Suprapubic skin (tissue), 4 donors: ENCODE results near the gene LRP2BP. TPM values are rescaled to one million over a fixed set of nuclear protein-coding genes. Genes with fewer than 3 reads are reported as not detected.
A peak's percentile ranks its signal among the peaks of the same experiment; 100 is the strongest.

Experiments used
- DNase-seq, 2 donors: peaks; one replicate each; pipeline ENCODE4 v3.0.0-alpha.2; 2019; ENCODE audit warnings: low spot score in 2 of 2
- H3K27ac ChIP-seq: fragments of 200-600 bp; sonication (generic); one replicate; pipeline ENCODE4 v1.5.1; 2019
- H3K27me3 ChIP-seq: fragments of 200-600 bp; sonication (generic); one replicate; pipeline ENCODE4 v1.5.1; 2019
- H3K36me3 ChIP-seq: fragments of 200-600 bp; sonication (generic); one replicate; pipeline ENCODE4 v1.5.1; 2019
- H3K4me1 ChIP-seq: fragments of 200-600 bp; sonication (generic); one replicate; pipeline ENCODE4 v1.5.1; 2019
- H3K4me3 ChIP-seq: fragments of 200-600 bp; sonication (generic); one replicate; pipeline ENCODE4 v1.5.1; 2019; ENCODE audit warnings: mild to moderate bottlenecking
- H3K9me3 ChIP-seq: fragments of 200-600 bp; sonication (generic); one replicate; pipeline ENCODE4 v1.5.1; 2019
- EP300 ChIP-seq: sonication (generic); formaldehyde crosslinking; IDR thresholded peaks from one replicate; pipeline ENCODE4 v1.6.1; 2017; ENCODE audit warnings: antibody characterized with exemption
- POLR2A ChIP-seq, 2 donors: fragments of 450-650 bp; IDR thresholded peaks; one replicate each; pipeline ENCODE4 v1.6.1; 2017; ENCODE audit warnings: antibody characterized with exemption in 2 of 2, mild to moderate bottlenecking in 2 of 2, moderate library complexity in 2 of 2
- POLR2AphosphoS5 ChIP-seq, 3 donors: sonication (generic); formaldehyde crosslinking; IDR thresholded peaks; one replicate each; pipeline ENCODE4 v1.6.1; 2017; ENCODE audit warnings: antibody characterized with exemption in 3 of 3
- WGBS: methylation state at CpG from one replicate; pipeline ENCODE4 v1.1.5; 2018; 5-methylcytosine and 5-hydroxymethylcytosine counted together
- total RNA-seq, 4 donors: library from RNA; depleted of rRNA; stranded (reverse); fragments of >200 nt; gene quantifications; one replicate each; pipeline ENCODE4 v1.1.0, GENCODE V29; 2016
- TF ChIP-seq, protein P1 (sequence below), 2 donors: fragments of 200-600 bp in 1 of 2; fragments of 450-650 bp in 1 of 2; sonication (generic) in 1 of 2; IDR thresholded peaks; one replicate each; pipeline ENCODE4 v1.5.1; 2016 to 2019; ENCODE audit warnings: antibody characterized with exemption in 2 of 2, mild to moderate bottlenecking in 1 of 2, moderate library complexity in 1 of 2

LRP2BP gene
- total RNA-seq, 4 donors from 2014 or later = 0.60 to 3.1 (median 1.3) TPM

- Histone ChIP-seq H3K27ac (peak overlapping the region; percentile 99), H3K4me3 (peak overlapping the region; percentile 87), H3K27me3 (no peaks in the 10 kb centered on the region), H3K36me3 (peaks cover 10% of the 10 kb centered on the region), H3K9me3 (no peaks in the 10 kb centered on the region), H3K4me1 (peaks cover 43% of the 10 kb centered on the region)
- under 1% methylated on average over 37 of the region's 98 CpGs for WGBS
- DNase-seq = peak; percentile 97 to 98
- TF ChIP-seq EP300 (no peak), POLR2A (IDR thresholded peaks at IDR 0.05) (peak; percentile 29 to 64), POLR2AphosphoS5 (IDR thresholded peaks at IDR 0.05) (peak in 2 of 3 donors; percentile 40 to 87)
- TF ChIP-seq, protein P1, sequence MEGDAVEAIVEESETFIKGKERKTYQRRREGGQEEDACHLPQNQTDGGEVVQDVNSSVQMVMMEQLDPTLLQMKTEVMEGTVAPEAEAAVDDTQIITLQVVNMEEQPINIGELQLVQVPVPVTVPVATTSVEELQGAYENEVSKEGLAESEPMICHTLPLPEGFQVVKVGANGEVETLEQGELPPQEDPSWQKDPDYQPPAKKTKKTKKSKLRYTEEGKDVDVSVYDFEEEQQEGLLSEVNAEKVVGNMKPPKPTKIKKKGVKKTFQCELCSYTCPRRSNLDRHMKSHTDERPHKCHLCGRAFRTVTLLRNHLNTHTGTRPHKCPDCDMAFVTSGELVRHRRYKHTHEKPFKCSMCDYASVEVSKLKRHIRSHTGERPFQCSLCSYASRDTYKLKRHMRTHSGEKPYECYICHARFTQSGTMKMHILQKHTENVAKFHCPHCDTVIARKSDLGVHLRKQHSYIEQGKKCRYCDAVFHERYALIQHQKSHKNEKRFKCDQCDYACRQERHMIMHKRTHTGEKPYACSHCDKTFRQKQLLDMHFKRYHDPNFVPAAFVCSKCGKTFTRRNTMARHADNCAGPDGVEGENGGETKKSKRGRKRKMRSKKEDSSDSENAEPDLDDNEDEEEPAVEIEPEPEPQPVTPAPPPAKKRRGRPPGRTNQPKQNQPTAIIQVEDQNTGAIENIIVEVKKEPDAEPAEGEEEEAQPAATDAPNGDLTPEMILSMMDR (IDR thresholded peaks at IDR 0.05) = no peak
Measured at GRCh38 chr4:185395956-185396723, 416 bp upstream of the LRP2BP start.

DNA sequence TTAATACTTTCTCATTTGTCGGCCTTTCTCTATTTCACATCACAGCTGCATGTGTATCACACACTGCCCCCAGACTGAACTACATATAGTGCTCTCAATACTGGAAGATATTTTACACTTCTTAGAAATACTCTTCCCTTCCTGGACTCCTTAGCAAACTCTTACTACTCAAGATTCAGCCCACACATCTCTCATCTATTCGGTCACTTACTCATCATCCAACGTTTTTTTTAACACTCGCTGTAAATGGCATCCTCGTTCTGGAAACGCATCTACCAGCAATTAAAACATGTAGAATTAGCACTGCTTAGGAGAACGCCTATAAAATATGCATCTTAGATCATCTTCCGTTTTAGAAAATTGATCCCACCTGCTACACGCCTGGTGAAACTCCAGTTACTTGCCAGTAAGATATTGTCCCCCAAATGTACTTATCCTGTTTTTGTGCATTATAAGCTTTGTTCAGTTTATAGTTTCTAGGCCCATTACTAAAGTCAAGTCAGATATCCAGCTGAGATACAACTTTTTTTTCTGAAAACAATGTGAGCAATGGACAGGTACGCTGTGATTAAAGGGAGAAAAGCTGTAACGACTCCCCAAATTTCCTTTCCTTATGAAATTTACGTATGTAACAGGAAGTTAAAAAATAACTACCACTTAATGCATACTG is 1.0 kb downstream of the LRP2BP start:
- WGBS = 25% methylated on average over 12 of the region's 12 CpGs
- peaks cover 39% of the 10 kb centered on the region for H3K4me1 ChIP-seq
- no peaks in the 10 kb centered on the region for H3K9me3 ChIP-seq
- H3K27me3 ChIP-seq = no peaks in the 10 kb centered on the region
- TF ChIP-seq EP300 = no peak
- TF ChIP-seq POLR2A (IDR thresholded peaks at IDR 0.05) = no peak
- TF ChIP-seq, protein P1 (IDR thresholded peaks at IDR 0.05) = no peak
- TF ChIP-seq POLR2AphosphoS5 (IDR thresholded peaks at IDR 0.05) = no peak
- peak overlapping the region; percentile 99 for H3K27ac ChIP-seq
- peak overlapping the region; percentile 87 for H3K4me3 ChIP-seq
- H3K36me3 ChIP-seq = peaks cover 3% of the 10 kb centered on the region
- no peak for DNase-seq

GRCh38 chr4:185392156-185392555 is 3.6 kb downstream of the LRP2BP start:
- Histone ChIP-seq H3K27ac (no peak overlapping the region), H3K36me3 (no peaks in the 10 kb centered on the region), H3K9me3 (no peaks in the 10 kb centered on the region), H3K4me1 (peaks cover 15% of the 10 kb centered on the region), H3K27me3 (no peaks in the 10 kb centered on the region), H3K4me3 (no peak overlapping the region)
- no peak for TF ChIP-seq EP300
- TF ChIP-seq, protein P1 (IDR thresholded peaks at IDR 0.05) = no peak
- TF ChIP-seq POLR2A (IDR thresholded peaks at IDR 0.05) = no peak
- no peak for TF ChIP-seq POLR2AphosphoS5 (IDR thresholded peaks at IDR 0.05)
- 90% methylated on average over 1 of the region's 1 CpG for WGBS
- no peak for DNase-seq

- Histone ChIP-seq H3K27ac (no peak overlapping the region), H3K9me3 (no peaks in the 10 kb centered on the region), H3K36me3 (no peaks in the 10 kb centered on the region), H3K4me3 (no peak overlapping the region), H3K4me1 (peaks cover 11% of the 10 kb centered on the region), H3K27me3 (no peaks in the 10 kb centered on the region)
- WGBS = 94% methylated on average over 6 of the region's 6 CpGs
- no peak for DNase-seq
- TF ChIP-seq, protein P1 (IDR thresholded peaks at IDR 0.05) = no peak
- TF ChIP-seq POLR2A (IDR thresholded peaks at IDR 0.05) (no peak), EP300 (no peak), POLR2AphosphoS5 (IDR thresholded peaks at IDR 0.05) (no peak)
Measured at GRCh38 chr4:185390941-185391340, 4.8 kb downstream of the LRP2BP start.

GRCh38 chr4:185387957-185388356 is 7.8 kb downstream of the LRP2BP start:
- Histone ChIP-seq H3K27me3 (no peaks in the 10 kb centered on the region), H3K27ac (no peak overlapping the region), H3K4me3 (no peak overlapping the region), H3K9me3 (no peaks in the 10 kb centered on the region), H3K36me3 (no peaks in the 10 kb centered on the region), H3K4me1 (peaks cover 16% of the 10 kb centered on the region)
- 93% methylated on average over 12 of the region's 12 CpGs for WGBS
- TF ChIP-seq POLR2AphosphoS5 (IDR thresholded peaks at IDR 0.05) = no peak
- no peak for TF ChIP-seq EP300
- TF ChIP-seq, protein P1 (IDR thresholded peaks at IDR 0.05) = no peak
- TF ChIP-seq POLR2A (IDR thresholded peaks at IDR 0.05) = no peak
- DNase-seq = no peak
